ENCODE data around the gene BHMT.

BHMT gene

GRCh38 chr5:79107020-79107796 is 4.4 kb upstream of the BHMT start:
- DNase-seq (ENCODE audit: extremely low spot score), result peak; percentile 10
- POLR2A ChIA-PET, result interaction anchor here (1.2 kb wide), 1 partner anchor 158 kb away, joined by 3 read pairs; no protein-coding TSS in a partner anchor
- TF ChIP-seq FOXM1 (IDR thresholded peaks at IDR 0.05; ENCODE audit: borderline replicate concordance), result no peak
- 0 out of 2 replicates have a peak, but pooled peaks have one; percentile 8 for TF ChIP-seq ZNF384 (IDR thresholded peaks at IDR 0.05)
- no peak for TF ChIP-seq SP1 (IDR thresholded peaks at IDR 0.05)
- CTCF ChIA-PET, result interaction anchor here (0.9 to 3.4 kb wide), 5 partner anchors 8 to 85 kb away, joined by 3 to 25 read pairs (median 9); no protein-coding TSS in a partner anchor

GRCh38 chr5:79108086-79108485 is 3.5 kb upstream of the BHMT start:
- no peak for DNase-seq (ENCODE audit: extremely low spot score)
- ChIA-PET CTCF (interaction anchor here (1.8 kb wide), 1 partner anchor 86 kb away, joined by 9 read pairs; no protein-coding TSS in a partner anchor), POLR2A (no interaction called here)
- TF ChIP-seq FOXA1 (IDR thresholded peaks at IDR 0.05) (no peak), CTBP1 (IDR thresholded peaks at IDR 0.05; ENCODE audit: borderline replicate concordance) (no peak), HDGF (IDR thresholded peaks at IDR 0.05; ENCODE audit: borderline replicate concordance) (no peak), SP1 (IDR thresholded peaks at IDR 0.05) (no peak), L3MBTL2 (conservative IDR thresholded peaks at IDR 0.05) (no peak), PKNOX1 (IDR thresholded peaks at IDR 0.05) (no peak), FOXM1 (IDR thresholded peaks at IDR 0.05; ENCODE audit: borderline replicate concordance) (no peak), BHLHE40 (IDR thresholded peaks at IDR 0.05; ENCODE audit: borderline replicate concordance) (no peak), ARNT (IDR thresholded peaks at IDR 0.05) (no peak), TARDBP (IDR thresholded peaks at IDR 0.05) (no peak), ELF4 (IDR thresholded peaks at IDR 0.05) (no peak), LEF1 (IDR thresholded peaks at IDR 0.05; ENCODE audit: borderline replicate concordance) (no peak), ZNF384 (IDR thresholded peaks at IDR 0.05) (no peak), FOXK2 (IDR thresholded peaks at IDR 0.05) (no peak), SUZ12 (IDR thresholded peaks at IDR 0.05) (no peak), NFRKB (IDR thresholded peaks at IDR 0.05) (no peak)

- ChIA-PET POLR2A (no interaction called here), CTCF (interaction anchor here (1.1 to 1.2 kb wide), 2 partner anchors 84 to 88 kb away, joined by 6 to 10 read pairs; no protein-coding TSS in a partner anchor)
- TF ChIP-seq ELF4 (IDR thresholded peaks at IDR 0.05), result no peak
- TF ChIP-seq SP1 (IDR thresholded peaks at IDR 0.05), result no peak
- no peak for TF ChIP-seq FOXA1 (IDR thresholded peaks at IDR 0.05)
- no peak for TF ChIP-seq ZNF384 (IDR thresholded peaks at IDR 0.05)
- TF ChIP-seq TARDBP (IDR thresholded peaks at IDR 0.05), result no peak
- no peak for TF ChIP-seq CTBP1 (IDR thresholded peaks at IDR 0.05; ENCODE audit: borderline replicate concordance)
- no peak for TF ChIP-seq BHLHE40 (IDR thresholded peaks at IDR 0.05; ENCODE audit: borderline replicate concordance)
- TF ChIP-seq FOXK2 (IDR thresholded peaks at IDR 0.05), result no peak
- no peak for TF ChIP-seq HDGF (IDR thresholded peaks at IDR 0.05; ENCODE audit: borderline replicate concordance)
- no peak for TF ChIP-seq SUZ12 (IDR thresholded peaks at IDR 0.05)
- no peak for TF ChIP-seq FOXM1 (IDR thresholded peaks at IDR 0.05; ENCODE audit: borderline replicate concordance)
- DNase-seq (ENCODE audit: extremely low spot score), result no peak
Measured at GRCh38 chr5:79108792-79109191, 2.8 kb upstream of the BHMT start.

GRCh38 chr5:79109527-79110492 is 1.8 kb upstream of the BHMT start:
- ChIA-PET POLR2A (no interaction called here), CTCF (interaction anchor here (1.1 to 1.2 kb wide), 2 partner anchors 85 to 89 kb away, joined by 6 to 10 read pairs; no protein-coding TSS in a partner anchor)
- TF ChIP-seq PKNOX1 (IDR thresholded peaks at IDR 0.05), result 0 out of 2 replicates have a peak, but pooled peaks have one; percentile 7
- no peak for TF ChIP-seq LEF1 (IDR thresholded peaks at IDR 0.05; ENCODE audit: borderline replicate concordance)
- TF ChIP-seq ELF4 (IDR thresholded peaks at IDR 0.05), result no peak
- no peak for TF ChIP-seq SUZ12 (IDR thresholded peaks at IDR 0.05)
- TF ChIP-seq L3MBTL2 (conservative IDR thresholded peaks at IDR 0.05), result no peak
- peak; percentile 28 for DNase-seq (ENCODE audit: extremely low spot score)

- no peak for DNase-seq (ENCODE audit: extremely low spot score)
- CTCF ChIA-PET, result interaction anchor here (0.6 kb wide), 1 partner anchor 21 kb away, joined by 7 read pairs; no protein-coding TSS in a partner anchor
- POLR2A ChIA-PET, result no interaction called here
- TF ChIP-seq LEF1 (IDR thresholded peaks at IDR 0.05; ENCODE audit: borderline replicate concordance), result no peak
- no peak for TF ChIP-seq PKNOX1 (IDR thresholded peaks at IDR 0.05)
- TF ChIP-seq FOXM1 (IDR thresholded peaks at IDR 0.05; ENCODE audit: borderline replicate concordance), result no peak
- TF ChIP-seq ZNF384 (IDR thresholded peaks at IDR 0.05), result no peak
- TF ChIP-seq FOXA1 (IDR thresholded peaks at IDR 0.05), result no peak
- TF ChIP-seq HDGF (IDR thresholded peaks at IDR 0.05; ENCODE audit: borderline replicate concordance), result no peak
- TF ChIP-seq L3MBTL2 (conservative IDR thresholded peaks at IDR 0.05), result no peak
- TF ChIP-seq ARNT (IDR thresholded peaks at IDR 0.05), result no peak
- no peak for TF ChIP-seq ELF4 (IDR thresholded peaks at IDR 0.05)
- no peak for TF ChIP-seq TARDBP (IDR thresholded peaks at IDR 0.05)
- no peak for TF ChIP-seq NFRKB (IDR thresholded peaks at IDR 0.05)
- TF ChIP-seq SUZ12 (IDR thresholded peaks at IDR 0.05), result no peak
- no peak for TF ChIP-seq SP1 (IDR thresholded peaks at IDR 0.05)
- no peak for TF ChIP-seq BHLHE40 (IDR thresholded peaks at IDR 0.05; ENCODE audit: borderline replicate concordance)
Measured at GRCh38 chr5:79111960-79112702, 522 bp downstream of the BHMT start.

All from HEK293T (cell line).